Endothelial cell of umbilical vein (primary cell): ENCODE measurements around the gene CACNA1C. TPM values are rescaled to one million over a fixed set of nuclear protein-coding genes. Genes with fewer than 3 reads are reported as not detected.

Experiments
- BruUV-seq: library from RNA; stranded (reverse); fragments of 400-500 nt; replicated peaks from 2 replicates; lab custom pipeline; 2021; lab: Mats Ljungman, UMichigan
- CTCF ChIA-PET: fragments of 300-600, 350-600 bp; sonication (Branson Sonifier 250); formaldehyde crosslinking; loops from one replicate; lab custom pipeline; 2021; ENCODE audit warnings: antibody characterized with exemption, inconsistent platforms; lab: Charles Lee
- POLR2A ChIA-PET: fragments of 300-600, 350-600 bp; sonication (Branson Sonifier 250); formaldehyde crosslinking; loops from one replicate; lab custom pipeline; 2021; ENCODE audit warnings: antibody characterized with exemption, inconsistent platforms; lab: Charles Lee
- DNase-seq: peaks from one replicate; pipeline ENCODE4 v3.0.0-alpha.2; 2011; ENCODE audit warnings: low read depth, low spot score
- FAIRE-seq: peaks from 2 replicates; lab custom pipeline; 2011; peaks lifted over from hg19 to GRCh38; lab: Jason Lieb, UNC
- H2AFZ ChIP-seq: 2 replicates; pipeline ENCODE4 v1.6.0; 2012; ENCODE audit warnings: low read depth, low read length, control low read depth, inconsistent platforms
- H3K27ac ChIP-seq: 2 replicates; pipeline ENCODE4 v1.5.1; 2011; ENCODE audit warnings: low read depth, mild to moderate bottlenecking, control low read depth, low read length, moderate library complexity; ENCODE audit not compliant: insufficient read depth
- H3K27me3 ChIP-seq, 2 experiments: 2 replicates each; pipeline versions ENCODE4 v1.6.0 to v1.6.1; 2011; ENCODE audit warnings: low read length in 2 of 2, mixed read lengths in 1 of 2; ENCODE audit not compliant: control insufficient read depth in 2 of 2, insufficient read depth in 2 of 2
- H3K36me3 ChIP-seq, 2 experiments: 2 replicates in 1 of 2; 3 replicates in 1 of 2; pipeline ENCODE4 v1.5.1; 2011; ENCODE audit warnings: low read length in 2 of 2, mild to moderate bottlenecking in 1 of 2, moderate library complexity in 1 of 2; ENCODE audit not compliant: control insufficient read depth in 2 of 2, insufficient read depth in 2 of 2; ENCODE audit errors: extremely low read depth in 1 of 2
- H3K4me1 ChIP-seq: 3 replicates; pipeline ENCODE4 v1.5.1; 2011; ENCODE audit warnings: mild to moderate bottlenecking, low read length; ENCODE audit not compliant: control insufficient read depth, insufficient read depth; ENCODE audit errors: extremely low read depth
- H3K4me2 ChIP-seq: 2 replicates; pipeline ENCODE4 v1.6.1; 2011; ENCODE audit warnings: low read length, control low read depth, mixed read lengths; ENCODE audit not compliant: insufficient read depth
- H3K4me3 ChIP-seq, 3 experiments: fragments of 200-600 bp in 1 of 3; sonication (generic), shearing (Covaris generic) in 1 of 3; replicated peaks in 1 of 3; 2 replicates each; pipeline ENCODE4 v1.5.1; 2011 to 2016; ENCODE audit warnings: control low read depth in 3 of 3, low read length in 3 of 3, mild to moderate bottlenecking in 2 of 3, inconsistent platforms in 1 of 3, low read depth in 1 of 3, moderate library complexity in 1 of 3; ENCODE audit not compliant: insufficient read depth in 1 of 3
- H3K79me2 ChIP-seq: 2 replicates; pipeline ENCODE4 v1.6.0; 2012; ENCODE audit warnings: low read length, inconsistent platforms; ENCODE audit not compliant: control insufficient read depth, insufficient read depth
- H3K9ac ChIP-seq: replicated peaks from 2 replicates; pipeline ENCODE3; 2011; ENCODE audit warnings: low read length, control low read depth; ENCODE audit not compliant: insufficient read depth; ENCODE audit errors: extremely low read depth
- H3K9me1 ChIP-seq: replicated peaks from 3 replicates; pipeline ENCODE4 v1.6.0; 2011; ENCODE audit warnings: mild to moderate bottlenecking, low read length; ENCODE audit not compliant: control insufficient read depth, insufficient read depth; ENCODE audit errors: extremely low read depth
- H3K9me3 ChIP-seq: replicated peaks from 2 replicates; pipeline ENCODE4 v1.5.1; 2012; ENCODE audit warnings: low read length, inconsistent platforms; ENCODE audit not compliant: control insufficient read depth, insufficient read depth
- H4K20me1 ChIP-seq: replicated peaks from 2 replicates; pipeline ENCODE3; 2011; ENCODE audit warnings: mild to moderate bottlenecking, low read length; ENCODE audit not compliant: control insufficient read depth, insufficient read depth; ENCODE audit errors: extremely low read depth
- CTCF ChIP-seq, 2 donors: IDR thresholded peaks; 1 replicate in 1 of 2; 2 replicates in 1 of 2; pipeline ENCODE4 v1.5.1; 2011; ENCODE audit warnings: low read length in 2 of 2, mild to moderate bottlenecking in 2 of 2, moderate library complexity in 2 of 2, control low read depth in 1 of 2, inconsistent platforms in 1 of 2, low read depth in 1 of 2; ENCODE audit not compliant: insufficient read depth in 1 of 2; ENCODE audit errors: extremely low read depth in 1 of 2
- EZH2 ChIP-seq: IDR thresholded peaks from 2 replicates; pipeline ENCODE4 v1.6.1; 2012; ENCODE audit warnings: borderline replicate concordance, low read depth, mild to moderate bottlenecking, moderate library complexity, low read length, inconsistent platforms; ENCODE audit not compliant: severe bottlenecking
- FOS ChIP-seq: IDR thresholded peaks from 2 replicates; pipeline ENCODE4 v1.6.1; 2011; ENCODE audit warnings: mild to moderate bottlenecking, low read length, moderate library complexity, borderline replicate concordance; ENCODE audit not compliant: insufficient read depth
- GATA2 ChIP-seq: IDR thresholded peaks from 2 replicates; pipeline ENCODE4 v1.7.0; 2011; ENCODE audit warnings: low read depth, mild to moderate bottlenecking, moderate library complexity, mixed read lengths, low read length; ENCODE audit not compliant: insufficient read length, insufficient read depth
- JUN ChIP-seq: IDR thresholded peaks from 2 replicates; pipeline ENCODE4 v1.6.1; 2011; ENCODE audit warnings: borderline replicate concordance, low read depth; ENCODE audit not compliant: insufficient read length, insufficient read depth
- MAX ChIP-seq: IDR thresholded peaks from 2 replicates; pipeline ENCODE4 v1.6.1; 2011; ENCODE audit not compliant: insufficient read depth, insufficient read length
- MYC ChIP-seq: IDR thresholded peaks from one replicate; pipeline ENCODE4 v1.6.1; 2011; ENCODE audit warnings: mild to moderate bottlenecking, low read depth, low read length
- POLR2A ChIP-seq: IDR thresholded peaks from 2 replicates; pipeline ENCODE4 v1.6.1; 2012; ENCODE audit warnings: low read depth, mild to moderate bottlenecking, control low read depth, low read length
- POLR2AphosphoS5 ChIP-seq: IDR thresholded peaks from 2 replicates; pipeline ENCODE4 v1.6.1; 2012; ENCODE audit warnings: low read depth, mild to moderate bottlenecking, control low read depth, low read length, moderate library complexity; ENCODE audit not compliant: insufficient read depth
- dilution Hi-C: fragments of 300-500 bp; cut with MboI; formaldehyde crosslinking; loops from one replicate; pipeline ENCODE4 v1.15.0; 2019; ENCODE audit warnings: low sequenced_read_pairs; ENCODE audit not compliant: extremely low pct_ligation_motif_present
- intact Hi-C: fragments of 100-400 bp; cut with micrococcal nuclease; formaldehyde crosslinking; loops from one replicate; pipeline ENCODE4 v1.10.0; 2022
- polyA plus RNA-seq, 4 experiments: library from polyadenylated mRNA; depleted of rRNA in 3 of 4; stranded (reverse) in 3 of 4; unstranded in 1 of 4; fragments of >200 nt; gene quantifications; 2 replicates each; pipeline versions ENCODE4 v1.2.1 to v1.2.3, GENCODE V29; 2011 to 2012; ENCODE audit warnings: missing spikeins in 1 of 4
- total RNA-seq: library from RNA; stranded (reverse); gene quantifications from 2 replicates; pipeline ENCODE4 v1.2.3, GENCODE V29; 2021

Gene CACNA1C
- total and polyA plus RNA-seq, 2 donors (not counting 3 experiments of a cell fraction or from before 2014, with no cell fraction given): not detected

GRCh38 chr12:2084553-2085296, 31.9 kb downstream of the CACNA1C start:
- H3K4me3 ChIP-seq: no peak overlapping the region
- H3K9ac ChIP-seq: no peak overlapping the region
- H3K36me3 ChIP-seq: no peaks in the 10 kb centered on the region
- ChIA-PET POLR2A (no interaction called here), CTCF (no interaction called here)
- dilution Hi-C loops (no loop called here), intact Hi-C loops (no loop called here)
- no peaks in the 10 kb centered on the region for H3K79me2 ChIP-seq
- H4K20me1 ChIP-seq: no peaks in the 10 kb centered on the region
- no peaks in the 10 kb centered on the region for H3K27me3 ChIP-seq
- no peak overlapping the region for H3K27ac ChIP-seq
- no TSS peak for BruUV-seq
- no peak overlapping the region for H2AFZ ChIP-seq
- H3K9me1 ChIP-seq: no peaks in the 10 kb centered on the region
- no peak for TF ChIP-seq CTCF (IDR thresholded peaks at IDR 0.05; ENCODE audit: extremely low read depth in 1 of 2, insufficient read depth in 1 of 2, low read depth in 1 of 2, low read length in 2 of 2)
- TF ChIP-seq EZH2: no peak
- no peak for TF ChIP-seq GATA2
- TF ChIP-seq POLR2AphosphoS5: no peak
- no peak for TF ChIP-seq POLR2A
- no peak for TF ChIP-seq MAX
- no peak for TF ChIP-seq FOS
- TF ChIP-seq JUN: no peak
- TF ChIP-seq MYC: no peak
- no peaks in the 10 kb centered on the region for H3K4me1 ChIP-seq
- H3K9me3 ChIP-seq: no peaks in the 10 kb centered on the region
- no peak overlapping the region for H3K4me2 ChIP-seq
- no peak for DNase-seq
- no peak for FAIRE-seq
